Spleen (tissue), 7 donors: ENCODE data around the gene CCM2L.

Source experiments
- POLR2AphosphoS5 ChIP-seq, 3 donors: sonication (generic); formaldehyde crosslinking; IDR thresholded peaks; one replicate each; pipeline ENCODE4 v1.5.1; 2017; ENCODE audit warnings: antibody characterized with exemption in 3 of 3
- TF ChIP-seq, protein P1 (sequence below), 11 experiments: fragments of 200-600 bp in 7 of 11; fragments of 450-650 bp in 4 of 11; sonication (generic) in 4 of 11; IDR thresholded peaks in 8 of 11; conservative IDR thresholded peaks in 3 of 11; 1 replicate in 7 of 11; 2 replicates in 4 of 11; pipeline versions ENCODE4 v1.4.0 to v1.8.0; 2016 to 2021; ENCODE audit warnings: antibody characterized with exemption in 11 of 11, inconsistent platforms in 4 of 11, mild to moderate bottlenecking in 1 of 11
- donor health status: DM: no; HTN: no; CAD: no; lungs with moderate emphysema.
- donor health status: DM: no; HTN: no; CAD: no.
- donor health status: DM: no; HTN: no; CAD: no.

DNA sequence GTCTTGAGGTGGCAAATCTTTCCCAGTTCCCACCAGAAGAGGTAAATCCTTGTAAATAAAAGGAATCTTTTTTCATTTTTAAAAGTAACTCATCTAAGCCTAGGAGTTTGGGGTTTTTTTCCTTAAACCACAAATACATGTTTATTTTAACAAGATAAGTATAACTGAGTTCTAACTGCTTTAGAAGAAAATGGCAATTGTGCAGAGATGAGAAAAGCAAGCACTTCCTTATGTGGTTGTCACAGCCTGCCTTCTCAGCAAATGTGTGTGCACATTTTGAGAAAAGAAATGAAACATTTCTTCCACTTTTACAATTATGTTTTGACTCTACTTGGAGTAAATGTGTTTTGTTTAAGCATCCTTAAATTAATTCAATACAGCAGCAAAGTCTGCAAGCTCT lies 59.5 kb downstream of the CCM2L start:
- TF ChIP-seq, protein P1, sequence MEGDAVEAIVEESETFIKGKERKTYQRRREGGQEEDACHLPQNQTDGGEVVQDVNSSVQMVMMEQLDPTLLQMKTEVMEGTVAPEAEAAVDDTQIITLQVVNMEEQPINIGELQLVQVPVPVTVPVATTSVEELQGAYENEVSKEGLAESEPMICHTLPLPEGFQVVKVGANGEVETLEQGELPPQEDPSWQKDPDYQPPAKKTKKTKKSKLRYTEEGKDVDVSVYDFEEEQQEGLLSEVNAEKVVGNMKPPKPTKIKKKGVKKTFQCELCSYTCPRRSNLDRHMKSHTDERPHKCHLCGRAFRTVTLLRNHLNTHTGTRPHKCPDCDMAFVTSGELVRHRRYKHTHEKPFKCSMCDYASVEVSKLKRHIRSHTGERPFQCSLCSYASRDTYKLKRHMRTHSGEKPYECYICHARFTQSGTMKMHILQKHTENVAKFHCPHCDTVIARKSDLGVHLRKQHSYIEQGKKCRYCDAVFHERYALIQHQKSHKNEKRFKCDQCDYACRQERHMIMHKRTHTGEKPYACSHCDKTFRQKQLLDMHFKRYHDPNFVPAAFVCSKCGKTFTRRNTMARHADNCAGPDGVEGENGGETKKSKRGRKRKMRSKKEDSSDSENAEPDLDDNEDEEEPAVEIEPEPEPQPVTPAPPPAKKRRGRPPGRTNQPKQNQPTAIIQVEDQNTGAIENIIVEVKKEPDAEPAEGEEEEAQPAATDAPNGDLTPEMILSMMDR (IDR thresholded peaks at IDR 0.05 in 8 of 11, conservative IDR thresholded peaks at IDR 0.05 in 3 of 11) = no peak
- no peak for TF ChIP-seq POLR2AphosphoS5 (IDR thresholded peaks at IDR 0.05)
